GM18870 (cell line): ENCODE data around the gene ZNF827.

Experiments
- ATAC-seq: cut with Tn5 transposase; IDR thresholded peaks from one replicate; pipeline ENCODE4 v1.9.1; 2021; ENCODE audit warnings: moderate library complexity; ENCODE audit not compliant: unreplicated experiment

ZNF827 gene

DNA sequence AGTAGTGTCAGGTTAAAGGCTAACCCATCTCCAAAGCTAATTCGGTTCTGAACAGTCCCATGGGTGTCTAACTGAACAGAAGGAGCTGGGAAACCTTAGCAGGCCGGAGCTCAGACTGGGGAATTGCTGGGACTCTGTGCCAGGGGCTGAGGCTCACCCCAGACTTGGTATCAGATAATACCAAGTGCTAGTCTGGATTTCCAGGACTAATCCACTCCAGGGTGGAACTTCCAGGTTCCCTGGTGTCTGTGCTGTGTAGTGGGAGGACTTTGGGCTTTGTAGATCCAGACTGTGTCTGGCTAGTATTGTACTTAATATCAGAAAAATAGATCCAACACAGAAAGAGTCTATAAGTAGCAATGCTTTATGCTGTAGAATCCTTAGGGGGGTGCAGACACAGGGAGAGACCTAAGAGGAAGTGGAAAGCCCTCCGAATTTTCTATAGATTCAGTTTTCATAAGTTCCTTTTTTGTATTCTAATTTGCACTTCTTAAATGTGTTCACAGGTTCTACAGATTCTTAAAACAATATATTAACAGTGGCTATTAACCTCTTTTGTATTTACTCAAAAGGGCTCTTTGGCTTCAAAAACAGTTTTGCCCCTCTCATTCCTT is 4.1 kb downstream of the ZNF827 start:
- no peak for ATAC-seq

GRCh38 chr4:145933134-145933533 is 5.5 kb downstream of the ZNF827 start:
- ATAC-seq: no peak

DNA sequence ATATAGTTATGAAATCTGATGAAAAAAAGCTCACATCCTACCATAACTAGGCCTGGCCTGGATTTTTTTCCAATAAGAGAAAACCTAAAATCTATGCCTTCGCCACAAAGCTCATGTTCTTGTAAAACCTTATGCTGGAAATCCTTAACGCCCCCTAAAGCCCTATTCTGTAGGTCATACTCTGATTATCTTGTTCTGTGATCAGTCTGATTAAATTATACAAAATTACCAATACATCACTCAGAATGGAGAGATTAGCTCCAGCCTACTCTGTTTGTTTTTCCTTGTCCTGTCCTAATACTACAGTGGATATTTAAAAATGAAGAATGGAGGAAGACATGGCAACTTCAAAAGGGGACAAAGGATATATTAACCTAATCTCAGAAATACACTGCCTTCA is 7.2 kb downstream of the ZNF827 start:
- ATAC-seq: no peak

GRCh38 chr4:145930592-145930991 is 8.0 kb downstream of the ZNF827 start:
- ATAC-seq: no peak

DNA sequence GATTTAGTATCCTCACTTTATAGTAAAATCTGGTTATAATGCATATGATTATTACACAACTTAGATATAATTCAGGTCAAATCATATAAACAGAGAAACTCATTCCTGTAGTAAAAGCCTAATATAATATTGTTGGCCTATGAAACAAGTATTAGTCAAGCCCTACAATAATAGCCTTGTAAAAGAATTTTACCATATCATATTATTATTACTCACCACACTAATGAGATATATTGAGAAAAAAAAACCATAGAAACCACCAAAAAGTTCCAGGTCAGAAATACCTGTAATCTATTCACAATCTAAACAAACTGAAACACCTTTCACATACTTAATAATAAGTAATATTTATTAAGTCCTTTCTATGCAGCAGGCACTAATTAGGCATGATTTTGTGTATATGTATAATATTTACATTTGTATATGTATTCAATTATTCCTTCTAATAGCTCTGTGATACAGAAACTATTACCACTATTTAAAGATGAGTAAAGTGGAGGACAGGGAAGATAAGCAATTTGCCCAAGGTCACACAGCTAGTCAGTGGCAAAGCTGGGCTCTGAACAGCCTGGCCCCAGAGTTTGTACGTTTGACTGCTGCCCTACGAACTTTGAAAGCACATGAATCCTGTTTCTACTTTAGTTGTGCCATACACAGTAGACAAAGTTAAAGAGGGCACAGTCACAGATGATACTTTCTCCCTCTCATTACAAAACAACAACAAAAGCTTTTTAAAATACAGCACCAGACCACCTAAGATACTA is 9.0 kb downstream of the ZNF827 start:
- no peak for ATAC-seq

- no peak for ATAC-seq
Observed at GRCh38 chr4:145928748-145929147, 9.9 kb downstream of the ZNF827 start.

GRCh38 chr4:145927030-145927429 is 11.6 kb downstream of the ZNF827 start:
- ATAC-seq: no peak

- ATAC-seq: no peak
Observed at GRCh38 chr4:145921231-145921630, 17.4 kb downstream of the ZNF827 start.

DNA sequence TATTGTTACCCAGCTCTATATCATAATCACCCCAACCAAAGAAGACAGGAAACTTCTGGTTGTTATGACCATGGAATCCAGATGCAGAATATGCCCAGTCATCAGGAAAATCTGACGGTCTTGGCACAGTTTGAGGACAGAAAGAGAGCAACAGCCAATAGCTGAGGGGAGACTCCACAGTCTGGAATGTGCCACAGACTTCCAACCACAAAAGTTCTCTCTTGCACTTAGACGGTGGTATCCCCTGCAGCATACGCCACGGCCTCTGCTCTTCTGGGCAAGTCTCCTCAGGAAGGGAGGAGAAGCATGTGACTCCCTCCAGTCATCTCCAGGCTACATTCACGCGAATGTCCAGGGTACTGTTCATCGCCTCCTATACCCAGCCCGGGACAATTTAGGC is 18.4 kb downstream of the ZNF827 start:
- no peak for ATAC-seq

GRCh38 chr4:145912376-145912775 is 26.2 kb downstream of the ZNF827 start:
- no peak for ATAC-seq

DNA sequence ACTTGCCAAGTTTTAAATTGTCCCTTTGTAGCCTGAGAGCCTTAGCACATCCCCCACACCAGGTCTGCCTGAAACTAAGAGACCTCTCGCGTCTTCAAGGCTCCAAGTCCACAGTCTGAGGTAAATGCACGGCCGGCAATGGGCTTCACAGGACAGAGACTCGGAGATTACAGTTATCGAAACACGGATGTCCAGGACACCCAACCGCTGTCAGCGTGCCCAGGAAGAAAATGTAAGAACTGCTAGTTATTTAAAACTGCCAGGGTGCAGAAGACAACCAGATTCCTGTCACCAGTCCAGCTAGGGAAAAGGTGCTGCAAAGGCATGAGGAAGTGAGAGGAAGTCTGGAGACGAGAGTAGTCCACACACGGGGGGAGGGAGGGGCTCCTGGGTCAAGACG is 28.9 kb downstream of the ZNF827 start:
- no peak for ATAC-seq

- no peak for ATAC-seq
Observed at GRCh38 chr4:145909281-145909715, 29.3 kb downstream of the ZNF827 start.

- no peak for ATAC-seq
Observed at GRCh38 chr4:145907812-145908211, 30.8 kb downstream of the ZNF827 start.

GRCh38 chr4:145907390-145907789 is 31.2 kb downstream of the ZNF827 start:
- no peak for ATAC-seq

- no peak for ATAC-seq
Observed at GRCh38 chr4:145904413-145905177, 34.0 kb downstream of the ZNF827 start.

GRCh38 chr4:145902522-145902921 is 36.1 kb downstream of the ZNF827 start:
- no peak for ATAC-seq

DNA sequence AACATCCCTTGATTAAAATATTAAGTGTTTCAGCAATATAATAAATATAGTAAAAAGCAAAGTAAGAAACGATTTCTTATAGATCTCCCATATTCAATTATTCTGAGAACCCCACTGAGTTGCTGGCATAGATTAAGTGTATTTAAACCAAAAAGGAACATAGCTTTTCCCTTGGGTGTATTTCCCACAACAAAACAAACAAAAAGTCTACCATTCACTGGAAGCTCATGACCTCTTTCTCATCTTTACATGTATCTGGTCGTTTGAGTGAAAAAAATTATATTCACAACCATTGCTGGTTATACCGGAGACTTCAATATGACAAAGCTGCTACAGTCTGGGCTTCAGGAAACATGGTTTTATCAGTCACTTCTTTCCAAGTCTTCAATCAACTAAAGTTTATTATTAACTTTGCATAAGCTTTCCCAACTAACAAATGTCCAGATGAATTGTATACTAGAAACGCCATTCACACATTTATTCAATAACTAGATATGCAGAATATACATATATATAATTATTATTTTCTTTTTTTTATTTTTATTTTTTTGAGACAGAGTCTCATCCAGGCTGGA is 38.6 kb downstream of the ZNF827 start:
- no peak for ATAC-seq

DNA sequence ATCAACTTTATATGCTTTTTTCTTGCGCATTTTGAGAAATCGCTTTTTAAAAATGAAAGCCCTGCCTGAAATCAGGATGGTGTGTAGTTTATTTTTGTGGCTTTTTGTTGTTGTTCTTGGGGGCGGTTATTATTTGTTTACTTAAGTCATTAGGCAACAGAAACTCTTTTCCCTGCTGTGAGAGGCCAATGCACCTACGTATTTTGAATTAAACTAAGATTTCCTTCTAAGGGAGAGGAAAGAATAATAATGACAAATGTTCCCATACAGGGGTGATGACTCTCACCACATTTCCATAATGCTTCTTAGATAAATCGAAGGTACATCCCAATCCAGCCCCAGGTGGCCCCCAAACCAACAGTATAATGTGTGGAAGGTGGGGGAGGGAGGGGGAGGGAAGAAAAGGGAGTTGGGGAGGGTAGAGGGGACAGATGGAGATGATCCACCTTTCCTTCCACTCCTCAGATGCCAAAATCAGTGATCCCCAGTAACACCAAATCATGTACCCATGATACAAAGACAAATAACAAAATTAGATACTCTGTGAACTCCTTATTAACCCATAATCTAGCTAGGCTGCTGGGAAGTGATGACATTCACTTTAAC is 39.6 kb downstream of the ZNF827 start:
- no peak for ATAC-seq

DNA sequence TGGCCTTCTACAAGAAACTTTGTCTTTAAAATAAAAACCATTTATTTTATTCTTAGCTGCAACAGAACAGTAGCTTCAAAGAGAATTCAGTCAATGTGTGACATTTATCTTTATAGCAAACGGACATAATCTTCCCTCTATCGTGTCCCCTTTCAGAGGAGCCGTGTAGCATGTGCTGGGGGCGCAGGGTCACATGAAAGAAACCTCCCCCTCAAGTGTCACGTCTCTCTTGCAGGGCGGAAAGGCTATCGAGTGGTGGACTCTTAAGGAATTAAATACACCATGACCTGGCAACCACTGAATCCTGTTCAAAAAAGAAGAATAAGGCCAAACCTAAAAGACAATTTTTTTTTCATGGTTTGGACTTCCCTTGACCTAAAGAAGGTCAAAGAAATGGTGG is 40.2 kb downstream of the ZNF827 start:
- no peak for ATAC-seq

- ATAC-seq: no peak
Observed at GRCh38 chr4:145895056-145895455, 43.6 kb downstream of the ZNF827 start.

GRCh38 chr4:145891958-145892357 is 46.7 kb downstream of the ZNF827 start:
- ATAC-seq: no peak
